ENCODE results near the gene CCDC149.

DNA sequence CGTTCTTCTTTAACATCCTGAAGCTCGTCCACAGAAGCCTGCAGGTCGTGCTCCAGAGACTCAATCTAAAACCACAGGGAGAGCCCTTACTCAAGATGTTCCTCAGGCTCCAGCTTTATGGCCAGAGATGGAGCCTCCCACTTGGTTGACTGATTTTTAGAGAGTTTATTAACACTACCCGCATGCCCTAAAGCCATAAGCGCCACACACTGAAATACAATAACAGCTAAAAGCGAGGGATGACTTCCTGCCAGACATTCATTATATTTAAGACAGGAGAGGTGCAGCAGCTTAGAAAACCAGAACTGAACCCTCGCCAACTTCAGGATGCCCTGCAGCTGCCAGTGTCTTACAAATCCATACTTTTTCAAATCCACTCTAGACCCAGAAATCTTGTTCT is 75.5 kb downstream of the CCDC149 start:
- no peak for TF ChIP-seq EP300 (IDR thresholded peaks at IDR 0.05; ENCODE audit: borderline replicate concordance in 1 of 2, low read depth in 2 of 2, low read length in 2 of 2)
- TF ChIP-seq, protein P1, sequence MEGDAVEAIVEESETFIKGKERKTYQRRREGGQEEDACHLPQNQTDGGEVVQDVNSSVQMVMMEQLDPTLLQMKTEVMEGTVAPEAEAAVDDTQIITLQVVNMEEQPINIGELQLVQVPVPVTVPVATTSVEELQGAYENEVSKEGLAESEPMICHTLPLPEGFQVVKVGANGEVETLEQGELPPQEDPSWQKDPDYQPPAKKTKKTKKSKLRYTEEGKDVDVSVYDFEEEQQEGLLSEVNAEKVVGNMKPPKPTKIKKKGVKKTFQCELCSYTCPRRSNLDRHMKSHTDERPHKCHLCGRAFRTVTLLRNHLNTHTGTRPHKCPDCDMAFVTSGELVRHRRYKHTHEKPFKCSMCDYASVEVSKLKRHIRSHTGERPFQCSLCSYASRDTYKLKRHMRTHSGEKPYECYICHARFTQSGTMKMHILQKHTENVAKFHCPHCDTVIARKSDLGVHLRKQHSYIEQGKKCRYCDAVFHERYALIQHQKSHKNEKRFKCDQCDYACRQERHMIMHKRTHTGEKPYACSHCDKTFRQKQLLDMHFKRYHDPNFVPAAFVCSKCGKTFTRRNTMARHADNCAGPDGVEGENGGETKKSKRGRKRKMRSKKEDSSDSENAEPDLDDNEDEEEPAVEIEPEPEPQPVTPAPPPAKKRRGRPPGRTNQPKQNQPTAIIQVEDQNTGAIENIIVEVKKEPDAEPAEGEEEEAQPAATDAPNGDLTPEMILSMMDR (IDR thresholded peaks at IDR 0.05; ENCODE audit: control extremely low read depth in 1 of 3, insufficient read depth in 1 of 3, low read depth in 1 of 3, low read length in 3 of 3), result no peak
- TF ChIP-seq, protein P2, sequence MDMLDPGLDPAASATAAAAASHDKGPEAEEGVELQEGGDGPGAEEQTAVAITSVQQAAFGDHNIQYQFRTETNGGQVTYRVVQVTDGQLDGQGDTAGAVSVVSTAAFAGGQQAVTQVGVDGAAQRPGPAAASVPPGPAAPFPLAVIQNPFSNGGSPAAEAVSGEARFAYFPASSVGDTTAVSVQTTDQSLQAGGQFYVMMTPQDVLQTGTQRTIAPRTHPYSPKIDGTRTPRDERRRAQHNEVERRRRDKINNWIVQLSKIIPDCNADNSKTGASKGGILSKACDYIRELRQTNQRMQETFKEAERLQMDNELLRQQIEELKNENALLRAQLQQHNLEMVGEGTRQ (IDR thresholded peaks at IDR 0.05; ENCODE audit: low read length), result no peak
- TF ChIP-seq CHD2 (IDR thresholded peaks at IDR 0.05; ENCODE audit: low read length), result no peak
- TF ChIP-seq ASH2L (IDR thresholded peaks at IDR 0.05; ENCODE audit: low read length), result no peak
- TF ChIP-seq, protein P3, sequence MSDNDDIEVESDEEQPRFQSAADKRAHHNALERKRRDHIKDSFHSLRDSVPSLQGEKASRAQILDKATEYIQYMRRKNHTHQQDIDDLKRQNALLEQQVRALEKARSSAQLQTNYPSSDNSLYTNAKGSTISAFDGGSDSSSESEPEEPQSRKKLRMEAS (IDR thresholded peaks at IDR 0.05), result no peak
- TF ChIP-seq KDM1A (IDR thresholded peaks at IDR 0.05; ENCODE audit: borderline replicate concordance, low read length), result no peak
- no peak for TF ChIP-seq SP1 (IDR thresholded peaks at IDR 0.05; ENCODE audit: low read depth, low read length)
- TF ChIP-seq FOSL1 (IDR thresholded peaks at IDR 0.05; ENCODE audit: insufficient read depth, low read depth, low read length), result no peak
- no peak for TF ChIP-seq RAD21 (IDR thresholded peaks at IDR 0.05 in 1 of 2, conservative IDR thresholded peaks at IDR 0.05 in 1 of 2; ENCODE audit: low read depth in 2 of 2, low read length in 2 of 2)
- no peak for TF ChIP-seq CHD1 (IDR thresholded peaks at IDR 0.05; ENCODE audit: low read depth, low read length)
- no peak for TF ChIP-seq CREB1 (IDR thresholded peaks at IDR 0.05)
- no peak for TF ChIP-seq EZH2 (IDR thresholded peaks at IDR 0.05; ENCODE audit: low read depth, low read length, severe bottlenecking)
